Endothelial cell of umbilical vein (primary cell): ENCODE data around the gene AHRR. TPM values are rescaled to one million over a fixed set of nuclear protein-coding genes. Genes with fewer than 3 reads are reported as not detected.

Source experiments
- BruUV-seq: library from RNA; stranded (reverse); fragments of 400-500 nt; replicated peaks from 2 replicates; lab custom pipeline; 2021; lab: Mats Ljungman, UMichigan
- CTCF ChIA-PET: fragments of 300-600, 350-600 bp; sonication (Branson Sonifier 250); formaldehyde crosslinking; loops from one replicate; lab custom pipeline; 2021; ENCODE audit warnings: antibody characterized with exemption, inconsistent platforms; lab: Charles Lee
- POLR2A ChIA-PET: fragments of 300-600, 350-600 bp; sonication (Branson Sonifier 250); formaldehyde crosslinking; loops from one replicate; lab custom pipeline; 2021; ENCODE audit warnings: antibody characterized with exemption, inconsistent platforms; lab: Charles Lee
- DNase-seq: peaks from one replicate; pipeline ENCODE4 v3.0.0-alpha.2; 2011; ENCODE audit warnings: low read depth, low spot score
- FAIRE-seq: peaks from 2 replicates; lab custom pipeline; 2011; peaks lifted over from hg19 to GRCh38; lab: Jason Lieb, UNC
- H2AFZ ChIP-seq: 2 replicates; pipeline ENCODE4 v1.6.0; 2012; ENCODE audit warnings: low read depth, low read length, control low read depth, inconsistent platforms
- H3K27ac ChIP-seq: 2 replicates; pipeline ENCODE4 v1.5.1; 2011; ENCODE audit warnings: low read depth, mild to moderate bottlenecking, control low read depth, low read length, moderate library complexity; ENCODE audit not compliant: insufficient read depth
- H3K27me3 ChIP-seq, 2 experiments: 2 replicates each; pipeline versions ENCODE4 v1.6.0 to v1.6.1; 2011; ENCODE audit warnings: low read length in 2 of 2, mixed read lengths in 1 of 2; ENCODE audit not compliant: control insufficient read depth in 2 of 2, insufficient read depth in 2 of 2
- H3K36me3 ChIP-seq, 2 experiments: 2 replicates in 1 of 2; 3 replicates in 1 of 2; pipeline ENCODE4 v1.5.1; 2011; ENCODE audit warnings: low read length in 2 of 2, mild to moderate bottlenecking in 1 of 2, moderate library complexity in 1 of 2; ENCODE audit not compliant: control insufficient read depth in 2 of 2, insufficient read depth in 2 of 2; ENCODE audit errors: extremely low read depth in 1 of 2
- H3K4me1 ChIP-seq: 3 replicates; pipeline ENCODE4 v1.5.1; 2011; ENCODE audit warnings: mild to moderate bottlenecking, low read length; ENCODE audit not compliant: control insufficient read depth, insufficient read depth; ENCODE audit errors: extremely low read depth
- H3K4me2 ChIP-seq: 2 replicates; pipeline ENCODE4 v1.6.1; 2011; ENCODE audit warnings: low read length, control low read depth, mixed read lengths; ENCODE audit not compliant: insufficient read depth
- H3K4me3 ChIP-seq, 3 experiments: fragments of 200-600 bp in 1 of 3; sonication (generic), shearing (Covaris generic) in 1 of 3; replicated peaks in 1 of 3; 2 replicates each; pipeline ENCODE4 v1.5.1; 2011 to 2016; ENCODE audit warnings: control low read depth in 3 of 3, low read length in 3 of 3, mild to moderate bottlenecking in 2 of 3, inconsistent platforms in 1 of 3, low read depth in 1 of 3, moderate library complexity in 1 of 3; ENCODE audit not compliant: insufficient read depth in 1 of 3
- H3K79me2 ChIP-seq: 2 replicates; pipeline ENCODE4 v1.6.0; 2012; ENCODE audit warnings: low read length, inconsistent platforms; ENCODE audit not compliant: control insufficient read depth, insufficient read depth
- H3K9ac ChIP-seq: replicated peaks from 2 replicates; pipeline ENCODE3; 2011; ENCODE audit warnings: low read length, control low read depth; ENCODE audit not compliant: insufficient read depth; ENCODE audit errors: extremely low read depth
- H3K9me1 ChIP-seq: replicated peaks from 3 replicates; pipeline ENCODE4 v1.6.0; 2011; ENCODE audit warnings: mild to moderate bottlenecking, low read length; ENCODE audit not compliant: control insufficient read depth, insufficient read depth; ENCODE audit errors: extremely low read depth
- H3K9me3 ChIP-seq: replicated peaks from 2 replicates; pipeline ENCODE4 v1.5.1; 2012; ENCODE audit warnings: low read length, inconsistent platforms; ENCODE audit not compliant: control insufficient read depth, insufficient read depth
- H4K20me1 ChIP-seq: replicated peaks from 2 replicates; pipeline ENCODE3; 2011; ENCODE audit warnings: mild to moderate bottlenecking, low read length; ENCODE audit not compliant: control insufficient read depth, insufficient read depth; ENCODE audit errors: extremely low read depth
- CTCF ChIP-seq, 2 donors: IDR thresholded peaks; 1 replicate in 1 of 2; 2 replicates in 1 of 2; pipeline ENCODE4 v1.5.1; 2011; ENCODE audit warnings: low read length in 2 of 2, mild to moderate bottlenecking in 2 of 2, moderate library complexity in 2 of 2, control low read depth in 1 of 2, inconsistent platforms in 1 of 2, low read depth in 1 of 2; ENCODE audit not compliant: insufficient read depth in 1 of 2; ENCODE audit errors: extremely low read depth in 1 of 2
- EZH2 ChIP-seq: IDR thresholded peaks from 2 replicates; pipeline ENCODE4 v1.6.1; 2012; ENCODE audit warnings: borderline replicate concordance, low read depth, mild to moderate bottlenecking, moderate library complexity, low read length, inconsistent platforms; ENCODE audit not compliant: severe bottlenecking
- FOS ChIP-seq: IDR thresholded peaks from 2 replicates; pipeline ENCODE4 v1.6.1; 2011; ENCODE audit warnings: mild to moderate bottlenecking, low read length, moderate library complexity, borderline replicate concordance; ENCODE audit not compliant: insufficient read depth
- GATA2 ChIP-seq: IDR thresholded peaks from 2 replicates; pipeline ENCODE4 v1.7.0; 2011; ENCODE audit warnings: low read depth, mild to moderate bottlenecking, moderate library complexity, mixed read lengths, low read length; ENCODE audit not compliant: insufficient read length, insufficient read depth
- JUN ChIP-seq: IDR thresholded peaks from 2 replicates; pipeline ENCODE4 v1.6.1; 2011; ENCODE audit warnings: borderline replicate concordance, low read depth; ENCODE audit not compliant: insufficient read length, insufficient read depth
- MAX ChIP-seq: IDR thresholded peaks from 2 replicates; pipeline ENCODE4 v1.6.1; 2011; ENCODE audit not compliant: insufficient read depth, insufficient read length
- MYC ChIP-seq: IDR thresholded peaks from one replicate; pipeline ENCODE4 v1.6.1; 2011; ENCODE audit warnings: mild to moderate bottlenecking, low read depth, low read length
- POLR2A ChIP-seq: IDR thresholded peaks from 2 replicates; pipeline ENCODE4 v1.6.1; 2012; ENCODE audit warnings: low read depth, mild to moderate bottlenecking, control low read depth, low read length
- POLR2AphosphoS5 ChIP-seq: IDR thresholded peaks from 2 replicates; pipeline ENCODE4 v1.6.1; 2012; ENCODE audit warnings: low read depth, mild to moderate bottlenecking, control low read depth, low read length, moderate library complexity; ENCODE audit not compliant: insufficient read depth
- dilution Hi-C: fragments of 300-500 bp; cut with MboI; formaldehyde crosslinking; loops from one replicate; pipeline ENCODE4 v1.15.0; 2019; ENCODE audit warnings: low sequenced_read_pairs; ENCODE audit not compliant: extremely low pct_ligation_motif_present
- intact Hi-C: fragments of 100-400 bp; cut with micrococcal nuclease; formaldehyde crosslinking; loops from one replicate; pipeline ENCODE4 v1.10.0; 2022
- polyA plus RNA-seq, 4 experiments: library from polyadenylated mRNA; depleted of rRNA in 3 of 4; stranded (reverse) in 3 of 4; unstranded in 1 of 4; fragments of >200 nt; gene quantifications; 2 replicates each; pipeline versions ENCODE4 v1.2.1 to v1.2.3, GENCODE V29; 2011 to 2012; ENCODE audit warnings: missing spikeins in 1 of 4
- total RNA-seq: library from RNA; stranded (reverse); gene quantifications from 2 replicates; pipeline ENCODE4 v1.2.3, GENCODE V29; 2021

Gene AHRR
- total and polyA plus RNA-seq, 2 donors (not counting 3 experiments of a cell fraction or from before 2014, with no cell fraction given): 3.1 to 7.3 TPM

- FAIRE-seq (no peak), DNase-seq (no peak)
- Histone ChIP-seq H3K4me1 (no peaks in the 10 kb centered on the region), H3K4me3 (no peak overlapping the region), H3K9ac (no peak overlapping the region), H3K36me3 (no peaks in the 10 kb centered on the region), H4K20me1 (no peaks in the 10 kb centered on the region), H2AFZ (no peak overlapping the region), H3K9me3 (no peaks in the 10 kb centered on the region), H3K79me2 (no peaks in the 10 kb centered on the region), H3K9me1 (no peaks in the 10 kb centered on the region), H3K27me3 (no peaks in the 10 kb centered on the region), H3K4me2 (no peak overlapping the region), H3K27ac (no peak overlapping the region)
- ChIA-PET CTCF (interaction anchor here (0.9 to 1.4 kb wide), 4 partner anchors 11 to 34 kb away, joined by 3 to 4 read pairs (median 3); no protein-coding TSS in a partner anchor), POLR2A (no interaction called here)
- dilution Hi-C loops: no loop called here
- intact Hi-C loops: no loop called here
- no TSS peak for BruUV-seq
- TF ChIP-seq CTCF (IDR thresholded peaks at IDR 0.05; ENCODE audit: extremely low read depth in 1 of 2, insufficient read depth in 1 of 2, low read depth in 1 of 2, low read length in 2 of 2) (no peak), GATA2 (no peak), JUN (no peak), MYC (no peak), EZH2 (no peak), POLR2AphosphoS5 (no peak), POLR2A (no peak), MAX (no peak), FOS (no peak)
These were observed 31.4 kb downstream of the AHRR start for GRCh38 chr5:352639-353611.
